KOPT-K1 (cell line): ENCODE data around the gene TMED3.
"Not testable (repeated sequence)": the region's sequence is repeated elsewhere in the genome, so short reads cannot be mapped to it uniquely, and the experiment has no call there.

Source experiments
- H3K27ac ChIP-seq: fragments of 200-600 bp; sonication (generic); 2 replicates; pipeline ENCODE4 v1.5.1; 2016; ENCODE audit warnings: antibody characterized with exemption, mild to moderate bottlenecking, low read depth, low read length; ENCODE audit not compliant: poor library complexity, severe bottlenecking
- H3K36me3 ChIP-seq: fragments of 200-600 bp; sonication (generic); 2 replicates; pipeline ENCODE4 v1.5.1; 2017; ENCODE audit warnings: antibody characterized with exemption, mild to moderate bottlenecking, low read length, moderate library complexity; ENCODE audit not compliant: insufficient read depth
- H3K9me3 ChIP-seq: fragments of 200-600 bp; sonication (generic); 2 replicates; pipeline ENCODE4 v1.5.1; 2017; ENCODE audit warnings: antibody characterized with exemption, low read length, mild to moderate bottlenecking; ENCODE audit not compliant: insufficient read depth, poor library complexity, severe bottlenecking

The TMED3 gene

GRCh38 chr15:79308874-79309273, 2.0 kb upstream of the TMED3 start:
- Histone ChIP-seq H3K9me3 (no peaks in the 10 kb centered on the region), H3K27ac (no peak overlapping the region), H3K36me3 (peaks cover 11% of the 10 kb centered on the region)

GRCh38 chr15:79310612-79310984, 314 bp upstream of the TMED3 start:
- H3K27ac ChIP-seq, result no peak overlapping the region
- no peaks in the 10 kb centered on the region for H3K9me3 ChIP-seq
- peaks cover 28% of the 10 kb centered on the region for H3K36me3 ChIP-seq

GRCh38 chr15:79311901-79312553, 1.1 kb downstream of the TMED3 start:
- H3K36me3 ChIP-seq, result peaks cover 42% of the 10 kb centered on the region
- H3K27ac ChIP-seq, result peak overlapping the region; percentile 68
- H3K9me3 ChIP-seq, result no peaks in the 10 kb centered on the region

GRCh38 chr15:79314186-79314585, 3.3 kb downstream of the TMED3 start:
- no peaks in the 10 kb centered on the region for H3K9me3 ChIP-seq
- H3K27ac ChIP-seq, result no peak overlapping the region
- peaks cover 64% of the 10 kb centered on the region for H3K36me3 ChIP-seq

GRCh38 chr15:79314811-79315210, 3.9 kb downstream of the TMED3 start:
- H3K36me3 ChIP-seq, result peaks cover 70% of the 10 kb centered on the region
- H3K27ac ChIP-seq, result no peak overlapping the region
- no peaks in the 10 kb centered on the region for H3K9me3 ChIP-seq

- Histone ChIP-seq H3K9me3 (no peaks in the 10 kb centered on the region), H3K36me3 (peaks cover 77% of the 10 kb centered on the region), H3K27ac (peak overlapping the region; percentile 36)
Observed at GRCh38 chr15:79315623-79316328, 4.9 kb downstream of the TMED3 start.

- Histone ChIP-seq H3K9me3 (no peaks in the 10 kb centered on the region), H3K36me3 (peaks cover 88% of the 10 kb centered on the region), H3K27ac (peak overlapping the region; percentile 36)
Observed at GRCh38 chr15:79316864-79317263, 6.0 kb downstream of the TMED3 start.

GRCh38 chr15:79319973-79320372, 9.1 kb downstream of the TMED3 start:
- H3K9me3 ChIP-seq, H3K27ac ChIP-seq: not testable (repeated sequence)
- H3K36me3 ChIP-seq, result peaks cover 95% of the 10 kb centered on the region

- peaks cover 86% of the 10 kb centered on the region for H3K36me3 ChIP-seq
- no peak overlapping the region for H3K27ac ChIP-seq
- H3K9me3 ChIP-seq, result no peaks in the 10 kb centered on the region
Observed at GRCh38 chr15:79321876-79322275, 11.0 kb downstream of the TMED3 start.

GRCh38 chr15:79322306-79322705, 11.4 kb downstream of the TMED3 start:
- Histone ChIP-seq H3K9me3 (no peaks in the 10 kb centered on the region), H3K27ac (no peak overlapping the region), H3K36me3 (peaks cover 82% of the 10 kb centered on the region)

GRCh38 chr15:79322945-79323344, 12.0 kb downstream of the TMED3 start:
- peaks cover 75% of the 10 kb centered on the region for H3K36me3 ChIP-seq

GRCh38 chr15:79329171-79329611, 18.3 kb downstream of the TMED3 start:
- H3K36me3 ChIP-seq, result peaks cover 31% of the 10 kb centered on the region
- no peak overlapping the region for H3K27ac ChIP-seq
- no peaks in the 10 kb centered on the region for H3K9me3 ChIP-seq

More at GRCh38 chr15:79322945-79323344, 12.0 kb downstream of the TMED3 start:
- Histone ChIP-seq H3K27ac (no peak overlapping the region), H3K9me3 (no peaks in the 10 kb centered on the region)

GRCh38 chr15:79332824-79333510, 22.1 kb downstream of the TMED3 start:
- Histone ChIP-seq H3K9me3 (no peaks in the 10 kb centered on the region), H3K36me3 (peaks cover 16% of the 10 kb centered on the region), H3K27ac (no peak overlapping the region)

- Histone ChIP-seq H3K9me3 (no peaks in the 10 kb centered on the region), H3K36me3 (no peaks in the 10 kb centered on the region), H3K27ac (no peak overlapping the region)
Observed at GRCh38 chr15:79337591-79337990, 26.7 kb downstream of the TMED3 start.

GRCh38 chr15:79339588-79340314, 28.8 kb downstream of the TMED3 start:
- Histone ChIP-seq H3K27ac (no peak overlapping the region), H3K9me3 (no peaks in the 10 kb centered on the region), H3K36me3 (no peaks in the 10 kb centered on the region)
